BE2C (cell line): ENCODE data around the gene PRAMEF8.
"Not testable (repeated sequence)": the region's sequence is repeated elsewhere in the genome, so short reads cannot be mapped to it uniquely, and the experiment has no call there.

Source experiments
- DNase-seq: peaks from one replicate; pipeline ENCODE4 v3.0.0-alpha.2; 2020
- H3K27me3 ChIP-seq: fragments of 250-450 bp; sonication (Bioruptor Pico); 2 replicates; pipeline ENCODE4 v1.5.1; 2020; ENCODE audit warnings: mild to moderate bottlenecking
- H3K36me3 ChIP-seq: fragments of 250-450 bp; sonication (Bioruptor Pico); 2 replicates; pipeline ENCODE4 v1.5.1; 2020; ENCODE audit warnings: mild to moderate bottlenecking
- H3K4me1 ChIP-seq: fragments of 250-450 bp; sonication (Bioruptor Pico); 2 replicates; pipeline ENCODE4 v1.5.1; 2020
- H3K4me3 ChIP-seq: 2 replicates; pipeline ENCODE4 v1.5.1; 2011; ENCODE audit warnings: low read depth, low read length
- H3K9me3 ChIP-seq: fragments of 250-450 bp; sonication (Bioruptor Pico); 2 replicates; pipeline ENCODE4 v1.5.1; 2020

PRAMEF8 gene

GRCh38 chr1:13237572-13237971 lies 47.4 kb downstream of the PRAMEF8 start:
- not testable (repeated sequence) for H3K4me1 ChIP-seq, DNase-seq, H3K4me3 ChIP-seq, H3K36me3 ChIP-seq, H3K9me3 ChIP-seq, H3K27me3 ChIP-seq

DNA sequence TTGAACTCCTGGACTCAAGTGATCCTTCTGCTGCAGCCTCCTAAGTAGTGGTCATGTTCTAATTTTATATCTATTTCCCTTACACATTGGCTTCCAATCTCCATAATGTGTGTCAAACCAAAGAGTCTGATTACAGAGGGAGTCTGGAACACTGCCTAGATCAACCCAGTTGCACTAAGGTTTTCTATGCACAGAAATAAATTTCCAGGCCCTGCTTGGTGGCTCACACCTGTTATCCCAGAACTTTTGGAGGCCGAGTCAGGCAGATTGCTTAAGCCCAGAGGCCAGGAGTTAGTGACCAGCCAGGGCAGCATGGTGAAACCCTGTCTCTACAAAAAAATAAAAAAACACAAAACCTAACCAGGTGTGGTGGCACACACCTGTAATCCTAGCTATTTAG lies 50.9 kb downstream of the PRAMEF8 start:
- not testable (repeated sequence) for H3K36me3 ChIP-seq, H3K4me3 ChIP-seq, DNase-seq, H3K4me1 ChIP-seq, H3K27me3 ChIP-seq, H3K9me3 ChIP-seq

DNA sequence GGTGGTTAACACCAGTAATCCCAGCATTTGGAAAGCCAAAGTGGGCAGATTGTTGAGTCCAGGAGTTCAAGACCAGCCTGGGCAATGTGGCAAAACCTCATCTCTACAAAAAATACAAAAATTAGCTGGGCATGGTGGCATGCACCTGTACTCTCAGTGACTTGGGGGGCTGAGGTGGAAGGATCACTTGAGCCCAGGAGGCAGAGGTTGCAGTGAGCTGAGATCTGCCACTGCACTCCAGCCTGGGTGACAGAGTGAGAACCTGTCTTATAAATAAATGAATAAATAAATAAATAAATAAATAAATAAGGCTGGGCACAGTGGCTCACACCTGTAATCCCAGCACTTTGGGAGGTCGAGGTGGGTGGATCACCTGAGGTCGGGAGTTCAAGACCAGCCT lies 52.9 kb downstream of the PRAMEF8 start:
- not testable (repeated sequence) for H3K4me1 ChIP-seq, DNase-seq, H3K27me3 ChIP-seq, H3K4me3 ChIP-seq, H3K36me3 ChIP-seq, H3K9me3 ChIP-seq
